GM21529 (cell line): ENCODE measurements around the gene LMO4.
A peak's percentile ranks its signal among the peaks of the same experiment; 100 is the strongest.

ENCODE experiments used
- ATAC-seq: cut with Tn5 transposase; IDR thresholded peaks from one replicate; pipeline ENCODE4 v1.9.1; 2021; ENCODE audit not compliant: unreplicated experiment

The LMO4 gene

GRCh38 chr1:87328272-87329050 lies at the start of gene LMO4:
Gene LMO4 (plus strand): TSS chr1:87328880. CDS start chr1:87332016, 3,136 bp downstream.
- peak; percentile 77 for ATAC-seq

DNA sequence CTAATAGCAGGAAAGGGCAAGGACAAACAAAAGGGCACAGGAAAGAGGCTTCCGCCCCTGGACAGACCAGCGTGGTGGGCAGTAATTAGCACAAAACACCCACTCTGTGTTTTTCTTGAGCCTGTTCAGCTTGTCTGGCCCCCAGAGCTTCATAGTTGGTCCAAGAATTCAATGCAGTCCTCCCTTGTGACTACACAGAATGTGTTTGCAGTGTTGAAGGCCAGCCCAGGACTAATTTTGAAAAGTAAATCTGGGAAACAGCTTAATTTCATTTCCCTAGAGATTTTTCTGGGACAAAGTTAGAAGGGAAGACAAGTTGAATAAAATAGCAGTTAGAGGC lies 49.2 kb upstream of the LMO4 start:
- no peak for ATAC-seq

- ATAC-seq: no peak
Observed at GRCh38 chr1:87279966-87280535, 48.6 kb upstream of the LMO4 start.

DNA sequence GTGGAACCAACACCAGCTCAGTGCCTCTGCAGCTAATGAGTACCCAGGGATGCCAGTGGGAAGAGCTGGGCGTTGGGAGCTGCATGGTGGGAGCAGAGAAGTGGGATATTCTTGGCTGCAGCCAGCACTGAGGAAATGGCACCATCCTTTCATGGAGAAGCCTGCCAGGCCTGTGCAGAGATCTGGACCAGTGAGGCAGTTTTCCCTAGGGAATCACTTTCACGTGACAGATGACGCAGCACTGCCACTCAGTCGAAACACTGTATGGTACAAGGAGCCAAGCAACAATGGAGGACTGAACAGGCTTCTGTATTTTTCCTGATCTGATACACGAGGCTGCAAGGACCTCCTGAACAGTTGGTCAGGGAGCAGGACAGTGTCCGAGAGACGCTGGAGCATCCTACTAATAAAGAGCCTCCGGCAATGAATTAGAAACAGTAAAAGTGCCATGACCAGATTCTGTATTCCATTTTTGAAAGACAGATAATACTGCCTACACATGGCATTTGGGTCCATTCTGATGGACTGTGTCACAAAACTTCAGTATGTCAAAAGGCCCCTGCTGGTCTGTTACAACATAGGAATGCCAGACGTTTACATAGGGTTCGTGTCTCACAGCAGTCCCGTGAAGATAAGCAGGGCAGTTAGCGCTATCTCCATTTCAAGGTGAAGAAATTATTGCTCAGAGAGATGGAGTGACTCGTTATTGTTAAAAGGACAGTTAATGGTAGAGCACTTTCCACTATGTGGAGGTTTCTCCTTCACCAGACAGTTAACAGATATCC lies 44.0 kb upstream of the LMO4 start:
- no peak for ATAC-seq

GRCh38 chr1:87291107-87291506 lies 37.6 kb upstream of the LMO4 start:
- ATAC-seq: no peak

GRCh38 chr1:87292684-87293493 lies 35.8 kb upstream of the LMO4 start:
- ATAC-seq: peak; percentile 68

DNA sequence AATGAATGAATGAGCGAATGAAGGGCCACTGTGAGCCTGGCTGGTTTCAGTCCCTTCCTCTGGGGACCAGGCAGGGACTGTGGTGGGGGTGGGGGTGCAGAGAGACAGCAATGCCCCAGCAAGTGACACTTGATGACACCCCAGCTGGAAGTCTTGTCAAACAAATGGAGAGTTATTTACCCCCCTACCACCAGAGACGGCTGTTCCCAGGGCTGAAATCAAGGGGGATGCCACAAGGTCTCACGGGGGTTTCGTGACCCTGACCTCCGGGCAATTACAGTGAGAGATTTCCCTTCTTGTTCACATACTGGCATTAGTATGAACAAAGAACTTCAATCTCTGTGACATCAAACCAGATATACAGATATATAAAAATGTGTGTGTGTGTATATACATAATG lies 34.0 kb upstream of the LMO4 start:
- ATAC-seq: no peak

DNA sequence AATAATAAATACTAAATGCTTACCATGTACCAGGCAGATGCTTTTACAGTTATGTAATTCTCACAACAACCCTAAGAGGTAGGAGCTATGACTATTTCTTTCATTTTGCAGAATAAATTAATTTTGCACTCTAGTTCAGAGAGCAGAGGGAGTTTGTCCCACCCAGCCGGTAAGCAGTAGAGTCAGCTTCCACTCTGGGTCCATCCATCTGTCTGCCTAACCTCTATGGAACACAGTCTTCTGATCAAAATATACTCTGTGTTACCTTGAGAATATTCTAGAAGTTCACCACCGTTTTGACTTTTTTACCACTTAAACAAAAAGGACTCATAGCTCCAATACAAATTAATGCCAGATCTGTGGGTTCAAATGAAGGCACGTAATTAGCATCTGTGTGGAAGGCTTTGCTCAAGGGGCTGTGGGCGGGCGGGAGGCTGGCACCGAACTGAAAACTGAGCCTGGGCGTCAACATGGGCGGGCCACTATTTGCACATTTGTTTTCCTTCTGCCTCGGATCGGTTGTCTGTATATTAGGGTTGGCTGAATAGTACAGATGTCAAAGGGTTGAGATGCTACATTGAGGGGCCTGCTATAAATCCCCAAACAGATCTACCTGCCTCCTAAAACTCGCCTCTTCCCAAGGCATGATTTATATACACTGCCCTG lies 33.1 kb upstream of the LMO4 start:
- no peak for ATAC-seq

- no peak for ATAC-seq
Observed at GRCh38 chr1:87296206-87296605, 32.5 kb upstream of the LMO4 start.

DNA sequence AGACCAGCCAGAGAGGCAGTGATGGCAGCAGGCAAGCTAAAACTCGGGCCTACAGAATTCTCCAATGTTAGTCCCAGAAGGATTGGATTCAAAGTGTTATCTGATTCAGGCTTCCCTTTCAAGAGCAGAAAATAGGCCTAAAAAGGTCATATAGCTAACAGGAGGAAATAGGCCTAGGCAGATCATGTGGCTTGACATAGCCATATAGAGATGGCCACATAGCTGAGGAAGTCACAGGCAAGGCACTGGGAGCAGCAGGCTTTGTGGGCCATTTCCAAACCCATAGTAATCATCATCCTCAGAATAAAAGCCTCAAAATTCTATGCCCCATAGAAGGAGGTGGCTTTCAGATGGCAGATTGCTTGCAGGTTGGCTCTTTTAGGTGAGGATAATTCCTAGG lies 29.0 kb upstream of the LMO4 start:
- no peak for ATAC-seq

- ATAC-seq: no peak
Observed at GRCh38 chr1:87300628-87301027, 28.1 kb upstream of the LMO4 start.

- ATAC-seq: no peak
Observed at GRCh38 chr1:87305151-87305550, 23.5 kb upstream of the LMO4 start.

- ATAC-seq: no peak
Observed at GRCh38 chr1:87305762-87306161, 22.9 kb upstream of the LMO4 start.

DNA sequence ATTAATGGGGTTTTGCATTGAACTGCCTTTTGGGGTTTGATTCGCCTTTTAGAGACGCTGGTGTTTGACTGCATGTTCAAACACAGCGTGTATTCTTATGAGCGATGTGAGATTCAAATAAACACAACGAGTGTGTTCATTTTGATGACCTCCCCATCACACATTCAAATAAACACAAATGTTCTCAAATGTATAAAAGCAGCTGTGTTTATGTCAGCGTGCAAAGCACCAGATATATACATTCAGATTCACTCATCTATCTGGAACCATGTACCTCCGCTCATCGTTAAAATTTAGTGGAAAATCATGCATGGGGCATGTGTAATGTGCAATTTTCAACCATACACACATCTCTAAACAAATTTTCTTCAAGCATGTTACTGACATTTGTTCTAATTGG lies 21.4 kb upstream of the LMO4 start:
- no peak for ATAC-seq

DNA sequence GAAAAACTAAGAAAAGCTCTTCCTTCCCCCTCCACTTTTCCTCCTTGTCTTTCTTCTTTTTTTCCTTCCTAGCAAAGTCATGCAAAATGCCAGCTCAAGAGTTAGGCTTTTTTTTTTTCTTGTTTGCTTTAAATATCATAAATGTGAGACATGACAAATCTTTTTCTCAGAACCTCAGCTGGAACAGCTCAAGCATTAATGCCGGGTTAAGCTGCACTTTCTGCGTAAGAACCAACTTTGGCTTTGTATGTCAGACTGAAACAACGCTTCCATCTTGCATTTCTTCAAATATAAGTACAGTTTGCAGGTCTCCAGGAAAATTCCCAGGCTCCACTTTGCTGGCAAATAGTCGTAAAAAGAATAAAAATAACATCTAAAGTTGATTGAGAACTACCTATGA lies 20.7 kb upstream of the LMO4 start:
- no peak for ATAC-seq

- no peak for ATAC-seq
Observed at GRCh38 chr1:87314091-87314490, 14.6 kb upstream of the LMO4 start.

- peak; percentile 51 for ATAC-seq
Observed at GRCh38 chr1:87318056-87318650, 10.5 kb upstream of the LMO4 start.

DNA sequence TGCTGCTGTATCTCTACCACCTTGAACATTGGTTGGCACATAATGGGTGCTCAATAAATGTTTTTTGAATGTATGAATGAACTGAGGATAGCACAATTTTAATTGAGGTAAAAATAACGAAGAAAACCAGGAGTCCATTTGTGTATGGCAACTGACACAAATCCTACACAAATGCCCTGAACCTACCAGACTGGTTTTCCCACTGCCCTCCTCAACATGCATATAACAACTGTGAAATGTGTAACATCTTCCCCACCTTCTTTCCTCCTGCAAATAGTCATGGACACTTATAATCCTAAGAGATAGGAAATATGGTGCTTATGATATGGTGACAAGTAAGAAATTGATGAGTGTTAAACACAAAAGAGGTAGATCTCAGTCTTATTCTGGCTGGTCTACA lies 9.9 kb upstream of the LMO4 start:
- ATAC-seq: no peak

DNA sequence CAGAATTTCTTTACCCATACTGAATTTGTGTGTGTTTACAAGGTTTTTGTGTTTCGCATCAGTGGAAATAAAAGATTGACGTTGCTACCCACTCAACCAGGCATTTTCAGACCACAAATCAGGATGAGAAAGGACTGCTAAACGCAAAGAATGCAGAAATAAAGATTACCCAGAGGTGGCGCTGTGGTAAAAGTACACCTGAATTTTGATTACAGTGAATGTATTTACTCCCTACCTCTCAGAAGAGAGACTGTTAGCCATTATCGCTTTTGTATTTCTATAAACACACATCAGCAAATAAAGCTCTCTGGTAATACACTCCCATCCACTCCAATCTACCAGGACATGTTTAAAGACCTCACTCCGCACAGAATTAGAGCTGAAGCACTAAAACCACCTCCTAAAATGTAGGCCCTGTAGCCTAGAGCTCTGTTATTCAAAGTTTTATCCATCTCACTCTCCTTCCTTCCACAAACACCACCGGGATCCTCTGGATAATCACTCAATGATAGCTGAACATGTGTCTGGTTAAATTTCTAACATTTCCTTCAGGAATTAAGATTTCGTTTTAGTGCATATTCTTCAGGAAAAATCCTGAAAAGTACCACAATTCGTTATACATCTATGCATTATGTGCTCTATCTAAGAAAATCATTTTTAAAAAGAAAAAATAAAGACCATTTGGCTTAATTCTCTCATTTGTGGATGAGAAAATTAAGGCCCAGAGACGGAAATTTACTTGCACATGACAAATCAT lies 2.5 kb upstream of the LMO4 start:
- no peak for ATAC-seq
